SU-DHL-6 (cell line): ENCODE results near the gene HRG.

Experiments used
- CTCF ChIP-seq: fragments of 200-600 bp; sonication (generic); IDR thresholded peaks from one replicate; pipeline ENCODE4 v1.5.1; 2017; ENCODE audit warnings: antibody characterized with exemption, mild to moderate bottlenecking, low read length, moderate library complexity; ENCODE audit not compliant: insufficient read depth, poor library complexity, severe bottlenecking
- EZH2phosphoT487 ChIP-seq: fragments of 200-600 bp; sonication (generic), shearing (Covaris generic); conservative IDR thresholded peaks from 2 replicates; pipeline ENCODE4 v1.6.1; 2018; ENCODE audit warnings: mild to moderate bottlenecking, antibody characterized with exemption, low read length, moderate library complexity, mixed read lengths

- TF ChIP-seq CTCF, result no peak
- no peak for TF ChIP-seq EZH2phosphoT487
Measured at GRCh38 chr3:186653984-186654383, 11.8 kb upstream of the HRG start.
